ENCODE data around the gene TPCN2.

The TPCN2 gene

GRCh38 chr11:69106031-69106811, 57.5 kb downstream of the TPCN2 start:
- H3K27ac ChIP-seq, result no peak overlapping the region
- H3K4me2 ChIP-seq (ENCODE audit: low read length), result no peak overlapping the region
- no peaks in the 10 kb centered on the region for H3K36me3 ChIP-seq (ENCODE audit: control insufficient read depth, insufficient read depth, low read length)
- TF ChIP-seq CTCF (IDR thresholded peaks at IDR 0.05), result no peak
- H3K9ac ChIP-seq, result no peak overlapping the region
- no peaks in the 10 kb centered on the region for H3K27me3 ChIP-seq (ENCODE audit: control insufficient read depth, insufficient read depth, low read length)
- H3K4me3 ChIP-seq (ENCODE audit: low read depth, low read length), result no peak overlapping the region
- no peaks in the 10 kb centered on the region for H3K9me3 ChIP-seq (ENCODE audit: control insufficient read depth, low read length)
- H3K4me1 ChIP-seq, result no peaks in the 10 kb centered on the region
- no peaks in the 10 kb centered on the region for H3K79me2 ChIP-seq
- H2AFZ ChIP-seq, result no peak overlapping the region

GRCh38 chr11:69107413-69107812, 58.7 kb downstream of the TPCN2 start:
- H3K4me3 ChIP-seq (ENCODE audit: low read depth, low read length), result no peak overlapping the region
- no peaks in the 10 kb centered on the region for H3K79me2 ChIP-seq
- no peaks in the 10 kb centered on the region for H3K27me3 ChIP-seq (ENCODE audit: control insufficient read depth, insufficient read depth, low read length)
- no peaks in the 10 kb centered on the region for H3K36me3 ChIP-seq (ENCODE audit: control insufficient read depth, insufficient read depth, low read length)
- no peak overlapping the region for H3K9ac ChIP-seq
- no peaks in the 10 kb centered on the region for H3K4me1 ChIP-seq
- H3K27ac ChIP-seq, result no peak overlapping the region
- H2AFZ ChIP-seq, result no peak overlapping the region
- no peak overlapping the region for H3K4me2 ChIP-seq (ENCODE audit: low read length)
- TF ChIP-seq CTCF (IDR thresholded peaks at IDR 0.05), result no peak
- no peaks in the 10 kb centered on the region for H3K9me3 ChIP-seq (ENCODE audit: control insufficient read depth, low read length)

DNA sequence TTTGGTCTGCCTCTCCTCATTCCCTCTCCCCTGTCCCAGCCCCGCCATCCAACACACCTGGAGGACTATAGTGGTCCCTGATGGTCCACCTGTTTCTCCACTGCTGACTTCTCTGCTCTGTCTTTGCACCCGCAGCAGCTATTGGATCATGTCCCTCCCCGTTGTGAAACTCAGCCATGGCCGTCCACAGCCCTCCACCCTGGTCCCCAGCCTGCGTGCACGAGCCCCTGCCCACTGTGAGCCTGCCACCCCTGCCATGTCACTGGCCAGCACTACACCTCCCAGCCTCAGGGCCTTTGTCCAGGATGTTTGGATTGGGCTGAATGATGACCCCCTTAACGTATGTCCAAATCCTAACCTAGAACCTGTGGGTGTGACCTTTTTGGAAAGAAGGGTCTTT, 59.3 kb downstream of the TPCN2 start:
- TF ChIP-seq CTCF (IDR thresholded peaks at IDR 0.05), result no peak

GRCh38 chr11:69108559-69108958, 59.8 kb downstream of the TPCN2 start:
- Histone ChIP-seq H3K79me2 (no peaks in the 10 kb centered on the region), H3K9me3 (ENCODE audit: control insufficient read depth, low read length) (no peaks in the 10 kb centered on the region), H3K4me1 (no peaks in the 10 kb centered on the region), H3K36me3 (ENCODE audit: control insufficient read depth, insufficient read depth, low read length) (no peaks in the 10 kb centered on the region), H3K4me3 (ENCODE audit: low read depth, low read length) (no peak overlapping the region), H3K27me3 (ENCODE audit: control insufficient read depth, insufficient read depth, low read length) (no peaks in the 10 kb centered on the region), H3K4me2 (ENCODE audit: low read length) (no peak overlapping the region), H3K27ac (no peak overlapping the region), H3K9ac (no peak overlapping the region), H2AFZ (no peak overlapping the region)
- TF ChIP-seq CTCF (IDR thresholded peaks at IDR 0.05), result no peak

More for the DNA sequence above, 59.3 kb downstream of the TPCN2 start:
- no peak overlapping the region for H3K27ac ChIP-seq
- no peak overlapping the region for H3K4me3 ChIP-seq (ENCODE audit: low read depth, low read length)
- H3K4me2 ChIP-seq (ENCODE audit: low read length), result no peak overlapping the region
- no peak overlapping the region for H2AFZ ChIP-seq
- no peaks in the 10 kb centered on the region for H3K36me3 ChIP-seq (ENCODE audit: control insufficient read depth, insufficient read depth, low read length)
- H3K27me3 ChIP-seq (ENCODE audit: control insufficient read depth, insufficient read depth, low read length), result no peaks in the 10 kb centered on the region
- no peaks in the 10 kb centered on the region for H3K4me1 ChIP-seq
- H3K9me3 ChIP-seq (ENCODE audit: control insufficient read depth, low read length), result no peaks in the 10 kb centered on the region
- no peak overlapping the region for H3K9ac ChIP-seq
- no peaks in the 10 kb centered on the region for H3K79me2 ChIP-seq

DNA sequence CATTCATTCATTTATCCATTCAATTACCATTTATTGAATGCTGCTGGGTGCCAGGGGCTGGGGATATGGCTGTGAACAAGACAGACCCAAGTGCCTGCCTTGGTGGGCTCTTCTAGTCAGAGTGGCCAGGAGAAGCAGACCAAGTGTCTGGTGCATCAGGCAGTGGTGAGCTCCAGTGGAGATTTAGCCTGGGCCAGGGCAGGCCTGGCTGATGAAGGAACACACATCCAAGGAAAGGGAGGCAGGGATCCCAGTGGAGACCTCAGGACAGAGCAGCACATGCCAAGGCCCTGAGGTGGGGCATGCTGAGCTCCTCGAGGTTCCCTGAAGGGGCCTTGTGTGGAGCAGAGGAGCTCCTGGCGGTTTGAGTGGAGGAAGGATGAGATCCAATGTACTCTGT, 60.4 kb downstream of the TPCN2 start:
- Histone ChIP-seq H3K79me2 (no peaks in the 10 kb centered on the region), H3K27me3 (ENCODE audit: control insufficient read depth, insufficient read depth, low read length) (no peaks in the 10 kb centered on the region)
- TF ChIP-seq CTCF (IDR thresholded peaks at IDR 0.05), result no peak

More for the DNA sequence above, 60.4 kb downstream of the TPCN2 start:
- H3K27ac ChIP-seq, result no peak overlapping the region
- H3K9ac ChIP-seq, result no peak overlapping the region
- H2AFZ ChIP-seq, result no peak overlapping the region
- H3K4me3 ChIP-seq (ENCODE audit: low read depth, low read length), result no peak overlapping the region
- no peaks in the 10 kb centered on the region for H3K9me3 ChIP-seq (ENCODE audit: control insufficient read depth, low read length)
- no peak overlapping the region for H3K4me2 ChIP-seq (ENCODE audit: low read length)
- no peaks in the 10 kb centered on the region for H3K36me3 ChIP-seq (ENCODE audit: control insufficient read depth, insufficient read depth, low read length)
- H3K4me1 ChIP-seq, result no peaks in the 10 kb centered on the region
